ENCODE measurements around the gene CDH6.

The CDH6 gene

DNA sequence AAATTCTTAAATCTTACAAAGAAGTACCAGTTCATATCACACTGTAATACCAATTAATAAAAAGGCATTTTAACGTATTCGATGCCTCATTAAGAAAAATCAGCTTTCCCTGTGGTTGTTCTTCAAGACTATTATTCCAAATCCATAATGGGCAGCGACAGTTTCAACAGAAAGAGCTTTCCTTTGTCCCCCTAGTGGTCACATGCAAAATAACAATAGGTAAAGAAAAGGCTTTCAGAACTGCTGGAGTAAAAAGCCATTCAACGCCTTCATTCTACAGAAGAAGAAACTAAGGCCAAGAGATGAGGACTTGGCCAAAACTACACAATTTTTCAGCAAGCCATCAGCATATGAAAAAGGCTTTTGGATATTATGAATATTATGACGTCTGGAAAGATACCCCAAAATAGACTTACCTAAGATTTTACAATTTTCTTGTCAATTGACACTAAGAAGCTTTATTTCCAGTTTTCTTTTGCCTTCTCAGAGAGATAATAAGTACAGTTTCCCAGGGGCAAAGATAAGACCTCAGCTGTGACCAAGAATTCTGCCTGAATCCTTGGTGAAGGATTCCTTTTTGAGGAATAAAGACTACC lies 6.7 kb upstream of the CDH6 start:
- no peaks in the 10 kb centered on the region for H3K4me1 Mint-ChIP-seq (ENCODE audit: low read depth)
- peaks cover 3% of the 10 kb centered on the region for H3K27me3 Mint-ChIP-seq
- H3K27ac Mint-ChIP-seq: no peak overlapping the region
- no peaks in the 10 kb centered on the region for H3K36me3 Mint-ChIP-seq
- no peak overlapping the region for H3K4me3 Mint-ChIP-seq
- peaks cover 4% of the 10 kb centered on the region for H3K9me3 Mint-ChIP-seq (ENCODE audit: low read depth)

- Mint-ChIP-seq H3K9me3 (ENCODE audit: low read depth) (peaks cover 4% of the 10 kb centered on the region), H3K4me3 (no peak overlapping the region), H3K4me1 (ENCODE audit: low read depth) (no peaks in the 10 kb centered on the region), H3K36me3 (no peaks in the 10 kb centered on the region), H3K27me3 (peaks cover 5% of the 10 kb centered on the region), H3K27ac (no peak overlapping the region)
Observed at GRCh38 chr5:31187591-31187990, 5.9 kb upstream of the CDH6 start.

GRCh38 chr5:31192442-31192841 lies 1.0 kb upstream of the CDH6 start:
- H3K36me3 Mint-ChIP-seq: peaks cover 2% of the 10 kb centered on the region
- peaks cover 11% of the 10 kb centered on the region for H3K4me1 Mint-ChIP-seq (ENCODE audit: low read depth)
- peaks cover 27% of the 10 kb centered on the region for H3K27me3 Mint-ChIP-seq
- H3K27ac Mint-ChIP-seq: no peak overlapping the region
- no peak overlapping the region for H3K4me3 Mint-ChIP-seq
- H3K9me3 Mint-ChIP-seq (ENCODE audit: low read depth): no peaks in the 10 kb centered on the region

- Mint-ChIP-seq H3K4me1 (ENCODE audit: low read depth) (peaks cover 11% of the 10 kb centered on the region), H3K27ac (no peak overlapping the region), H3K27me3 (peaks cover 30% of the 10 kb centered on the region), H3K36me3 (peaks cover 2% of the 10 kb centered on the region), H3K4me3 (peak overlapping the region; percentile 48), H3K9me3 (ENCODE audit: low read depth) (no peaks in the 10 kb centered on the region)
Observed at GRCh38 chr5:31193116-31193515, 370 bp upstream of the CDH6 start.

DNA sequence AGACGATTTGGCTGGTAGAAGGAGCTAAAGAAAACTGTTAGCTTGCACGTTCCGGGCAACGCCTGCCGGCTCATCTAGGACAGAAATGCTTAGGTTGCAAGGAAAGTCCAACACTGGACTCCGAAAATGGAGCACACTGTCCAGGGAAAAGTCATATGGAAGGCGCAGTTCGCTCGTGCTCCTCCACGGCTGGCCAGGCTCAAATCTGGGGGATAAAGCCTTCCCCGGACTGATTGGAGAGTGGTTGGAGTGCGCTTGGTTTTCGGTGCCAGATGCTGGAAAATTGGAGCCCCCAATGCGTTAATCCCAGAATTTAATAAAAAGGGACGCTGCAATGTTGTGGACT lies 955 bp downstream of the CDH6 start:
- Mint-ChIP-seq H3K36me3 (peaks cover 2% of the 10 kb centered on the region), H3K4me1 (ENCODE audit: low read depth) (peaks cover 11% of the 10 kb centered on the region), H3K27me3 (peaks cover 35% of the 10 kb centered on the region), H3K27ac (no peak overlapping the region), H3K4me3 (peak overlapping the region; percentile 41), H3K9me3 (ENCODE audit: low read depth) (no peaks in the 10 kb centered on the region)

DNA sequence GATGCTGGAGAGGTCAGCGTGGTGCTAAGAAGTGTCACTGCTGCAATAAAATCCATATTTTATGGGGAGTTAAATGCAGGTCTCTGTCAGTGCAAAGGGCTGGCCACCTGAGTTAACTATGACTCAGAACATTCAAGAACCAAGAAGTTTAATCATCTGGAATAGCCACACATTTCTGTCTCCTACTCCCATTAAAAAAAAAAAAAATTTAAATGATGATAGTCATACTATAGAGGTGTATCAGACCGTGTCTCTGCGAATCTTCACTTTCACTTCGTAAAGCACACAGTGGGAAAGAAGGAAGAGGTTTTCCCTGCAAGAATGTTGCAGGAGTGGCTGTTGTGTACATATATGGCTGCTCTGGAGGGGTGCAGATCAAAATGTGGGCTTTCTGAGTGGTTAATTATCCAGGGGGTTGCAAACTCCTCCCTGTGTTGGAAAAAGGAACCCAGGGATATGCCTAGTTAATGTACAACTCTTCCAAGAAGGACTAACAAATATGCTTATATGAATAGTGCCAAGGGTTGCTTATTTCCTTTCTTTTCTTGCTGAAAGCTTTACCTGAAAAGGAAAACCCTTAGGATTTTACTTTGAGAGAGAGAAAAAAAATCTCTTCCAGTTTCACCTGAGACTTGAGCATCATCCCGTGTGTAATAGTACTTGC lies 1.5 kb downstream of the CDH6 start:
- Mint-ChIP-seq H3K27ac (no peak overlapping the region), H3K4me1 (ENCODE audit: low read depth) (peaks cover 11% of the 10 kb centered on the region), H3K36me3 (peaks cover 2% of the 10 kb centered on the region), H3K27me3 (peaks cover 35% of the 10 kb centered on the region), H3K9me3 (ENCODE audit: low read depth) (no peaks in the 10 kb centered on the region), H3K4me3 (peak overlapping the region; percentile 6)

DNA sequence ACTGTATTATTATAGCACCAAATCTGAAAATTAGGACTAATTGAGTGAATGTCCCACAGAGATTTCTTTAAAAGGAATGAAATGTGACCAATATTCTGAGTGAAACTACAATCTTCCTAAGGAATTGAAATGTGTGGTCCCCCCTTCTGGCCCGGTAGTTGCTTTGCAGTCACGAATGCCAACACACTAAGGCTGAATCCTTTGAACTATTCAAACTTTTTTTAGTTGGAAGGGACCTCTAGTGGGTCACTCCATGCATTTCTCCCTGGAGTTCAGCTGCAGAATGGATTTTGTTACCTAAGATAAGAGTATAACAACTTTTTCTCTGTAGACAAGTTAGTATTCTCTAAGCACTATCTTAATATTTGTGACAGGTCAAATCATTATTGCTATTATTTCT lies 2.8 kb downstream of the CDH6 start:
- Mint-ChIP-seq H3K4me1 (ENCODE audit: low read depth) (peaks cover 11% of the 10 kb centered on the region), H3K9me3 (ENCODE audit: low read depth) (peaks cover 3% of the 10 kb centered on the region), H3K27me3 (peaks cover 35% of the 10 kb centered on the region), H3K36me3 (peaks cover 2% of the 10 kb centered on the region), H3K27ac (no peak overlapping the region), H3K4me3 (no peak overlapping the region)

- Mint-ChIP-seq H3K9me3 (ENCODE audit: low read depth) (peaks cover 3% of the 10 kb centered on the region), H3K27me3 (peaks cover 34% of the 10 kb centered on the region), H3K4me3 (no peak overlapping the region), H3K36me3 (peaks cover 2% of the 10 kb centered on the region), H3K4me1 (ENCODE audit: low read depth) (peaks cover 11% of the 10 kb centered on the region), H3K27ac (no peak overlapping the region)
Observed at GRCh38 chr5:31197183-31197582, 3.7 kb downstream of the CDH6 start.

DNA sequence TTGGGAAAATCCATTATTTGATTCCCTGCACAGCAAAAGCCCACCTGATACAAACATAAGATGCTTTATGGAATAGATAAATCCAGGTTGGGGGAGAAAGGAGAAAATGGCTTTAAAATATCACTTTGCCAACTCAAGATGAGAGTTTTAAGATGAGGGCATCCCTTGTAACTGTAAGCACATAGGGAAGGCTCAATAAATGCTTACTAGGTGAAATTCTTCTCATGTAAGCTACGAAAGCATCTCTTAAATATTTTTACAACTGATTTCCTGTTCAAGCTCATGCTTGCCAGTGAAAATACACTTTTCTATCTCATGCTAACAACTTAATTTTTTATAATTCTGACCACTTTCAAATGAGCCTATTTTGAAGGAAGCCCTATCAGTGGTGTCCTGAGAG lies 11.5 kb downstream of the CDH6 start:
- H3K36me3 Mint-ChIP-seq: no peaks in the 10 kb centered on the region
- no peak overlapping the region for H3K27ac Mint-ChIP-seq
- H3K4me1 Mint-ChIP-seq (ENCODE audit: low read depth): no peaks in the 10 kb centered on the region
- no peaks in the 10 kb centered on the region for H3K27me3 Mint-ChIP-seq
- H3K9me3 Mint-ChIP-seq (ENCODE audit: low read depth): peaks cover 3% of the 10 kb centered on the region
- H3K4me3 Mint-ChIP-seq: no peak overlapping the region

DNA sequence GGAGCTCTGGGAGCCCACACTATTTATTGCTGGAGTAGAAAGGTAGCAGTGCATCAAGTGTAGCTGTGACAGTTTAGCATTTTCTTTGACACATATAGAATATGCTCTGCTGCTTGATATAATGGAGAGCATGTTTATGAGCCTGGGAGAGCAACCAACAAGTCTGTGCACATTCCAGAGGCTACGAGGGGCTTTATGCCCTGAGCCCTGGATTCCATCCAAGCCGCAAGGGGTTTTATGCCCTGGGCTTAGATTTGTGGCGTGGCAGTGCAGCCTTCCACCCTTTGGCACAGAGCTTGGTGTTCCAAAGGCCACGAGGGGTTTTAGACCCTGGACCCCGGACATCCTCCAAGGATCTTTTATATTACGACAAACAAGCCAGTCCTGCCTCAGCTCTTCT lies 14.6 kb downstream of the CDH6 start:
- Mint-ChIP-seq H3K27ac (no peak overlapping the region), H3K36me3 (no peaks in the 10 kb centered on the region), H3K4me1 (ENCODE audit: low read depth) (no peaks in the 10 kb centered on the region), H3K27me3 (no peaks in the 10 kb centered on the region), H3K4me3 (no peak overlapping the region), H3K9me3 (ENCODE audit: low read depth) (no peaks in the 10 kb centered on the region)

DNA sequence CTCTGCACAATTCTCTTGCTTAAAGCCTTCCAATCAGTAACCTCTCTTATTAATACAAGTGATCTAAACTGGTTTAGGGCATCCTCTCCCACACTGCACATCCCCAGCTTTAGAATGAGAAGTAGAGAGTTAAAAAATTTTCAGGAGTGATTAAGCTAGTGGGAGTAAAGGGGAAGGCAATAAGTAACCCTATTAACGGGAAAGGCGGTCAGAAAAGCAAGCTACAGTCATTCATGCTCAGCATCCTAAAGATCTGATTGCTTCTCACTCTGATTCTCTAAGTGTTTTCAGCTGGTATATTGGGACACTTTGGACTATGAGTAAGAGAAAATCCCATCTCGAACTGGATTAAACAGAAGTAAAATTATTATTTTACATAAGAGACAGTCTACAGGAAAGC lies 15.8 kb downstream of the CDH6 start:
- H3K36me3 Mint-ChIP-seq: no peaks in the 10 kb centered on the region
- no peak overlapping the region for H3K27ac Mint-ChIP-seq
- H3K4me3 Mint-ChIP-seq: no peak overlapping the region
- H3K9me3 Mint-ChIP-seq (ENCODE audit: low read depth): no peaks in the 10 kb centered on the region
- H3K27me3 Mint-ChIP-seq: no peaks in the 10 kb centered on the region
- no peaks in the 10 kb centered on the region for H3K4me1 Mint-ChIP-seq (ENCODE audit: low read depth)

DNA sequence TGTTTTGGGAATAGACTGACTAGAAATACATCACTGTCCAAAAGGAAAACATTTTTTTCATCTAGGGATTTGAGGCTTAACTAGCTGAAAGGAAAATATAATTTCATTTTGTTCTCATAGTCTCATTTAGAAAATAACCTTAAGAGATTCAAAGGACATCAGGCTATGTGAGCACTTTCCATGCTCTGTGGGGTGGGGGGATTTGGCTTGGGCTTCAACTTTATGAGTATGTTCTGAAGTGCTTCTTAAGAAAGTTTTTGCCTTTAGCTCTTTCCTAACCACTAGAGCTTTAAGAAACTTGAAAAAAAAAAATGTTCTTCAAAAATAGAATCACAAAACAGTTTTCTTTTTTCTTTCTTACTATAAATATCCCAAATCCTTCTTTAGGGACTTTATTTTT lies 17.6 kb downstream of the CDH6 start:
- Mint-ChIP-seq H3K4me3 (no peak overlapping the region), H3K4me1 (ENCODE audit: low read depth) (no peaks in the 10 kb centered on the region), H3K9me3 (ENCODE audit: low read depth) (no peaks in the 10 kb centered on the region), H3K27me3 (no peaks in the 10 kb centered on the region), H3K36me3 (no peaks in the 10 kb centered on the region), H3K27ac (no peak overlapping the region)

DNA sequence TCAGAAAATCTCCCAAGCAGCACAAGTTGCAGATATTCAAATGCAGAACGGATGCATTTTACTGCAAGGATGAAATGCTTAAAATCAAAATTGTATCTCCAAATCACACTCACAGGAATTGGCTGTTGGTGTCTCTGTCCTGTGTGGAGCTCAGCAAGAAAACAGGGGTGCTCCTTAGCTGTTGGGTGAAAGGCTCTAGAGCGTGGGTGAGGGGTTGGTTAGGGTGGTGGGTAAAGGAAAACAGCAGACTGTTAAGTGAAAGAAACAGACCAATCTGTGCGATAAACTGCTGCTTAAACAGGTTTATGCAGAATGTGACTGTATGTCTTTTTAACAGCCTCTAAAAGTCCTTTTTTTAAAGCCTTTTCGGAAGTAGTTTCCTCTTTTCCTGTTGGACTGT lies 19.8 kb downstream of the CDH6 start:
- Mint-ChIP-seq H3K9me3 (ENCODE audit: low read depth) (no peaks in the 10 kb centered on the region), H3K36me3 (no peaks in the 10 kb centered on the region), H3K27ac (no peak overlapping the region), H3K4me3 (no peak overlapping the region), H3K4me1 (ENCODE audit: low read depth) (no peaks in the 10 kb centered on the region), H3K27me3 (no peaks in the 10 kb centered on the region)

GRCh38 chr5:31213705-31214121 lies 20.2 kb downstream of the CDH6 start:
- H3K27me3 Mint-ChIP-seq: no peaks in the 10 kb centered on the region
- no peak overlapping the region for H3K27ac Mint-ChIP-seq
- H3K4me3 Mint-ChIP-seq: no peak overlapping the region
- no peaks in the 10 kb centered on the region for H3K9me3 Mint-ChIP-seq (ENCODE audit: low read depth)
- H3K4me1 Mint-ChIP-seq (ENCODE audit: low read depth): no peaks in the 10 kb centered on the region
- H3K36me3 Mint-ChIP-seq: no peaks in the 10 kb centered on the region

- H3K27me3 Mint-ChIP-seq: no peaks in the 10 kb centered on the region
- no peak overlapping the region for H3K4me3 Mint-ChIP-seq
- H3K36me3 Mint-ChIP-seq: no peaks in the 10 kb centered on the region
- H3K9me3 Mint-ChIP-seq (ENCODE audit: low read depth): no peaks in the 10 kb centered on the region
- no peak overlapping the region for H3K27ac Mint-ChIP-seq
- H3K4me1 Mint-ChIP-seq (ENCODE audit: low read depth): no peaks in the 10 kb centered on the region
Observed at GRCh38 chr5:31214229-31214628, 20.7 kb downstream of the CDH6 start.

GRCh38 chr5:31215236-31215635 lies 21.8 kb downstream of the CDH6 start:
- no peaks in the 10 kb centered on the region for H3K4me1 Mint-ChIP-seq (ENCODE audit: low read depth)
- H3K9me3 Mint-ChIP-seq (ENCODE audit: low read depth): no peaks in the 10 kb centered on the region
- no peaks in the 10 kb centered on the region for H3K36me3 Mint-ChIP-seq
- no peak overlapping the region for H3K4me3 Mint-ChIP-seq
- no peak overlapping the region for H3K27ac Mint-ChIP-seq
- no peaks in the 10 kb centered on the region for H3K27me3 Mint-ChIP-seq

All from activated naive CD8-positive, alpha-beta T cell (primary cell).